Measurements from ENCODE around the gene AKAP6. TPM values are rescaled to one million over a fixed set of nuclear protein-coding genes. Genes with fewer than 3 reads are reported as not detected.

AKAP6 gene
- total and polyA plus RNA-seq, 2 of the 8 experiments (the other 6 are each of a cell fraction or from before 2014, with no cell fraction given): 0.09 to 0.89 TPM

DNA sequence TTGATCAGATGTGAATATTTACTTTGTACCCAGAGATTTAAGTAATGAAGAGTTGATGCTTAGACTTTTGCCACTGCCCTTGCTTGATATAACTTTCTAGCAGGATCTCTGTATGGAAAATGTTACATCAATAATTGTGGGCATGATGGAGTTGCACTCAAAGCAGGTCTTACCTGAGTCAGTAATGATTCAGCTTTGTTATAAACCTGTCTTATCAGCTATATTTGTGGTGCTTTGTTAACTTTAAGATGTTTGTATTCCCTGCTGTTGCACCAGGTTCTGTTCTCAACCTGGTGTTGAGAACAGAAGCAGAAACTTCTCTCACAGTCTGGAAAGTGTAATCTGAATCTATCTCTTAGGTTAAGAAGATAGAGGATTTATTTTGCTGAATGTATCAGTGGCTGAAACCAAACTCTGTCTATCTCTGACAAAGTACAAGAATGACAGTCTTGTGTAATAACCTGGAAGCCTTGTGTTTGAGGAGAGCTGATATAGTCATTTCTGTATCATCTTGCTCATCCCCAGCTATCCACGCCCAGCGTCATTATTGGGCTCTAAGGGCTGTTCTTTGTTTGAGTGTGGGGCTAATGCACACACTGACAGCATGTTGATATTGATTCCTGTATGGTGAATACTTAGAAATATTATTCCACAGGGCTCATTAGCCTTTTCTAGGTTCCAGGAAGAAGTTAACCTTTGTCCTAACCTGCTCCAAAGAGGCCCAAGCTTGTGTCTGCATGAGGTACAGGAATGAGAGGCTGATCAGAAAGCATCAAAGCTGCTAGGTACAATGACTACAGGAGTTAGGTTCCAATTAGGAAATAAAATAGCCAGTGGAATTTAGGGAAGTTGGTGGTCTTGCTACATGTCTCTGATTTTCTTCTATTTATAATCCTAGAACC, 3.6 kb downstream of the AKAP6 start (continued):
- TF ChIP-seq CBX8 (IDR thresholded peaks at IDR 0.05; ENCODE audit: borderline replicate concordance, low read depth, low read length): no peak
- no peak for TF ChIP-seq CREB1 (IDR thresholded peaks at IDR 0.05)
- no peak for TF ChIP-seq RFX5 (IDR thresholded peaks at IDR 0.05; ENCODE audit: borderline replicate concordance, low read depth, low read length)
- TF ChIP-seq, protein P1, sequence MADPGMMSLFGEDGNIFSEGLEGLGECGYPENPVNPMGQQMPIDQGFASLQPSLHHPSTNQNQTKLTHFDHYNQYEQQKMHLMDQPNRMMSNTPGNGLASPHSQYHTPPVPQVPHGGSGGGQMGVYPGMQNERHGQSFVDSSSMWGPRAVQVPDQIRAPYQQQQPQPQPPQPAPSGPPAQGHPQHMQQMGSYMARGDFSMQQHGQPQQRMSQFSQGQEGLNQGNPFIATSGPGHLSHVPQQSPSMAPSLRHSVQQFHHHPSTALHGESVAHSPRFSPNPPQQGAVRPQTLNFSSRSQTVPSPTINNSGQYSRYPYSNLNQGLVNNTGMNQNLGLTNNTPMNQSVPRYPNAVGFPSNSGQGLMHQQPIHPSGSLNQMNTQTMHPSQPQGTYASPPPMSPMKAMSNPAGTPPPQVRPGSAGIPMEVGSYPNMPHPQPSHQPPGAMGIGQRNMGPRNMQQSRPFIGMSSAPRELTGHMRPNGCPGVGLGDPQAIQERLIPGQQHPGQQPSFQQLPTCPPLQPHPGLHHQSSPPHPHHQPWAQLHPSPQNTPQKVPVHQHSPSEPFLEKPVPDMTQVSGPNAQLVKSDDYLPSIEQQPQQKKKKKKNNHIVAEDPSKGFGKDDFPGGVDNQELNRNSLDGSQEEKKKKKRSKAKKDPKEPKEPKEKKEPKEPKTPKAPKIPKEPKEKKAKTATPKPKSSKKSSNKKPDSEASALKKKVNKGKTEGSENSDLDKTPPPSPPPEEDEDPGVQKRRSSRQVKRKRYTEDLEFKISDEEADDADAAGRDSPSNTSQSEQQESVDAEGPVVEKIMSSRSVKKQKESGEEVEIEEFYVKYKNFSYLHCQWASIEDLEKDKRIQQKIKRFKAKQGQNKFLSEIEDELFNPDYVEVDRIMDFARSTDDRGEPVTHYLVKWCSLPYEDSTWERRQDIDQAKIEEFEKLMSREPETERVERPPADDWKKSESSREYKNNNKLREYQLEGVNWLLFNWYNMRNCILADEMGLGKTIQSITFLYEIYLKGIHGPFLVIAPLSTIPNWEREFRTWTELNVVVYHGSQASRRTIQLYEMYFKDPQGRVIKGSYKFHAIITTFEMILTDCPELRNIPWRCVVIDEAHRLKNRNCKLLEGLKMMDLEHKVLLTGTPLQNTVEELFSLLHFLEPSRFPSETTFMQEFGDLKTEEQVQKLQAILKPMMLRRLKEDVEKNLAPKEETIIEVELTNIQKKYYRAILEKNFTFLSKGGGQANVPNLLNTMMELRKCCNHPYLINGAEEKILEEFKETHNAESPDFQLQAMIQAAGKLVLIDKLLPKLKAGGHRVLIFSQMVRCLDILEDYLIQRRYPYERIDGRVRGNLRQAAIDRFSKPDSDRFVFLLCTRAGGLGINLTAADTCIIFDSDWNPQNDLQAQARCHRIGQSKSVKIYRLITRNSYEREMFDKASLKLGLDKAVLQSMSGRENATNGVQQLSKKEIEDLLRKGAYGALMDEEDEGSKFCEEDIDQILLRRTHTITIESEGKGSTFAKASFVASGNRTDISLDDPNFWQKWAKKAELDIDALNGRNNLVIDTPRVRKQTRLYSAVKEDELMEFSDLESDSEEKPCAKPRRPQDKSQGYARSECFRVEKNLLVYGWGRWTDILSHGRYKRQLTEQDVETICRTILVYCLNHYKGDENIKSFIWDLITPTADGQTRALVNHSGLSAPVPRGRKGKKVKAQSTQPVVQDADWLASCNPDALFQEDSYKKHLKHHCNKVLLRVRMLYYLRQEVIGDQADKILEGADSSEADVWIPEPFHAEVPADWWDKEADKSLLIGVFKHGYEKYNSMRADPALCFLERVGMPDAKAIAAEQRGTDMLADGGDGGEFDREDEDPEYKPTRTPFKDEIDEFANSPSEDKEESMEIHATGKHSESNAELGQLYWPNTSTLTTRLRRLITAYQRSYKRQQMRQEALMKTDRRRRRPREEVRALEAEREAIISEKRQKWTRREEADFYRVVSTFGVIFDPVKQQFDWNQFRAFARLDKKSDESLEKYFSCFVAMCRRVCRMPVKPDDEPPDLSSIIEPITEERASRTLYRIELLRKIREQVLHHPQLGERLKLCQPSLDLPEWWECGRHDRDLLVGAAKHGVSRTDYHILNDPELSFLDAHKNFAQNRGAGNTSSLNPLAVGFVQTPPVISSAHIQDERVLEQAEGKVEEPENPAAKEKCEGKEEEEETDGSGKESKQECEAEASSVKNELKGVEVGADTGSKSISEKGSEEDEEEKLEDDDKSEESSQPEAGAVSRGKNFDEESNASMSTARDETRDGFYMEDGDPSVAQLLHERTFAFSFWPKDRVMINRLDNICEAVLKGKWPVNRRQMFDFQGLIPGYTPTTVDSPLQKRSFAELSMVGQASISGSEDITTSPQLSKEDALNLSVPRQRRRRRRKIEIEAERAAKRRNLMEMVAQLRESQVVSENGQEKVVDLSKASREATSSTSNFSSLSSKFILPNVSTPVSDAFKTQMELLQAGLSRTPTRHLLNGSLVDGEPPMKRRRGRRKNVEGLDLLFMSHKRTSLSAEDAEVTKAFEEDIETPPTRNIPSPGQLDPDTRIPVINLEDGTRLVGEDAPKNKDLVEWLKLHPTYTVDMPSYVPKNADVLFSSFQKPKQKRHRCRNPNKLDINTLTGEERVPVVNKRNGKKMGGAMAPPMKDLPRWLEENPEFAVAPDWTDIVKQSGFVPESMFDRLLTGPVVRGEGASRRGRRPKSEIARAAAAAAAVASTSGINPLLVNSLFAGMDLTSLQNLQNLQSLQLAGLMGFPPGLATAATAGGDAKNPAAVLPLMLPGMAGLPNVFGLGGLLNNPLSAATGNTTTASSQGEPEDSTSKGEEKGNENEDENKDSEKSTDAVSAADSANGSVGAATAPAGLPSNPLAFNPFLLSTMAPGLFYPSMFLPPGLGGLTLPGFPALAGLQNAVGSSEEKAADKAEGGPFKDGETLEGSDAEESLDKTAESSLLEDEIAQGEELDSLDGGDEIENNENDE (IDR thresholded peaks at IDR 0.05; ENCODE audit: insufficient replicate concordance, low read length): no peak
- no peak for TF ChIP-seq SRF (IDR thresholded peaks at IDR 0.05; ENCODE audit: low read depth, low read length)
- no peak for TF ChIP-seq EZH2 (IDR thresholded peaks at IDR 0.05; ENCODE audit: low read depth, low read length, severe bottlenecking)
- no peak for TF ChIP-seq SUZ12 (IDR thresholded peaks at IDR 0.05; ENCODE audit: low read length)
- TF ChIP-seq KDM4A (IDR thresholded peaks at IDR 0.05; ENCODE audit: low read depth, low read length, severe bottlenecking): no peak
